ENCODE results near the gene MAGEF1. TPM values are rescaled to one million over a fixed set of nuclear protein-coding genes. Genes with fewer than 3 reads are reported as not detected.
A peak's percentile ranks its signal among the peaks of the same experiment; 100 is the strongest.

Gene MAGEF1
- total RNA-seq, 2 experiments from 2014 or later: 5.8 to 6.1 TPM

- no peaks in the 10 kb centered on the region for H3K4me1 ChIP-seq (ENCODE audit: insufficient read depth, low read length)
- H3K4me1 Mint-ChIP-seq (ENCODE audit: low read depth): no peaks in the 10 kb centered on the region
- peaks cover 0 to 9% of the 10 kb centered on the region in 2 experiments for H3K9me3 ChIP-seq (ENCODE audit: control insufficient read depth in 1 of 2, insufficient read depth in 1 of 2, low read length in 2 of 2)
- DNase-seq: peak in 3 of 14 experiments; percentile 13 to 24 (median 20)
- no peaks in the 10 kb centered on the region for H3K36me3 Mint-ChIP-seq (ENCODE audit: low read depth)
- H3K27ac Mint-ChIP-seq: no peak overlapping the region
- no peaks in the 10 kb centered on the region for H3K27me3 Mint-ChIP-seq
- CTCF ChIA-PET: no interaction called here
- no peak overlapping the region for H3K4me3 Mint-ChIP-seq
- POLR2A ChIA-PET: no interaction called here
- intact Hi-C loops (cut with DNase I, micrococcal nuclease): no loop called here
- no peak overlapping the region for H3K4me3 ChIP-seq (ENCODE audit: low read length)
- H3K27me3 ChIP-seq (ENCODE audit: control insufficient read depth in 1 of 2, insufficient read depth in 2 of 2, low read length in 2 of 2): peaks cover 0 to 2% of the 10 kb centered on the region in 2 experiments
- no peak for ATAC-seq (ENCODE audit: poor library complexity)
- no peak overlapping the region for H3K27ac ChIP-seq (ENCODE audit: low read depth in 1 of 2, low read length in 2 of 2)
- H3K9me3 Mint-ChIP-seq: no peaks in the 10 kb centered on the region
- no peak for TF ChIP-seq CTCF (IDR thresholded peaks at IDR 0.05)
- no peaks in the 10 kb centered on the region for H3K36me3 ChIP-seq (ENCODE audit: insufficient read depth, low read length)
These were observed 24.4 kb downstream of the MAGEF1 start for GRCh38 chr3:184687363-184688015.

DNA sequence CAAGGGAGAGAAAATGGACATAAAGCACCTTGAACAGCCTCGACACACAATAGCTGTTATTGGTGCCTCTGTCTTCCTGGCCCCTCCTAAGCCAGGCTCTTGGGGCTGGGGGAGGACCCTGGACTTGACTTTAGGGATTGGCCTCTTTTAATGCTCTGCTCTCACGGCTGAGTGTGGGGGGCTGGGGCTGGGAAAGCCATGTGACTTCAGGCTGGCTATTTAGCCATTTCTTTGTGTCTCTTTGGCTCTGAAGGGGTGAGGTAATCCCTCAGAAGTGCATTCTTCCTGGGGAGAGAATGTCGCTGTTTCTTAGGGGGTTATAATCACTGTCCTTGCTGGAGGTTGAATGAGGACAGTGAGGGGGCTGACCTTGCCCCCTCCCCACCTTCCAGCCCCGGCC lies 26.2 kb downstream of the MAGEF1 start:
- Mint-ChIP-seq H3K4me1 (ENCODE audit: low read depth) (no peaks in the 10 kb centered on the region), H3K27ac (no peak overlapping the region), H3K36me3 (ENCODE audit: low read depth) (no peaks in the 10 kb centered on the region), H3K4me3 (no peak overlapping the region), H3K9me3 (no peaks in the 10 kb centered on the region), H3K27me3 (no peaks in the 10 kb centered on the region)
- no peaks in the 10 kb centered on the region for H3K4me1 ChIP-seq (ENCODE audit: insufficient read depth, low read length)
- no peaks in the 10 kb centered on the region for H3K27me3 ChIP-seq (ENCODE audit: control insufficient read depth in 1 of 2, insufficient read depth in 2 of 2, low read length in 2 of 2)
- no peak overlapping the region for H3K4me3 ChIP-seq (ENCODE audit: low read length)
- H3K9me3 ChIP-seq (ENCODE audit: control insufficient read depth in 1 of 2, insufficient read depth in 1 of 2, low read length in 2 of 2): peaks cover 0 to 9% of the 10 kb centered on the region in 2 experiments
- no peaks in the 10 kb centered on the region for H3K36me3 ChIP-seq (ENCODE audit: insufficient read depth, low read length)
- CTCF ChIA-PET: no interaction called here
- POLR2A ChIA-PET: no interaction called here
- DNase-seq: no peak
- TF ChIP-seq CTCF (IDR thresholded peaks at IDR 0.05): no peak
- no peak overlapping the region for H3K27ac ChIP-seq (ENCODE audit: low read depth in 1 of 2, low read length in 2 of 2)
- intact Hi-C loops (cut with DNase I, micrococcal nuclease): no loop called here
- ATAC-seq (ENCODE audit: poor library complexity): no peak

DNA sequence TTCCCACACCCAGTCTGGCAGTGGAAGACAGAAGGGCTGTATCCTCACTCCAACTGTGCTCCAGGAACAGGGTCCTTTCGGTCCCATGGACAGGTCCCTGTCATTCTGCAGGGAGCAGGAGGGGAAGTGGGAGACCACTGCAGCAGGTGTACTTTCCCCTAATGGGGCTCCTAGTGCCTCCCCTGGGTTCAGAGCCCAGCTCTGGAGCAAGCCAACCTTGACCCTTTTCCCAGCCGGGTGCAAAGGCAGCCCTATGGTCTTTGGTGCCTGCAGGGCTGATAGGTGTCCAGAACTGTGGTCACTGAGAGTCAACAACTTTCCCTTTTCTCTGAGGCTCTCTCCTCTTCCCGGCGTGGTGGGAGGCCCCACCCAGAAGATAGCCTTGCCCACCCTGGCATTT lies 26.8 kb downstream of the MAGEF1 start:
- H3K4me3 ChIP-seq (ENCODE audit: low read length): no peak overlapping the region
- no peaks in the 10 kb centered on the region for H3K27me3 ChIP-seq (ENCODE audit: control insufficient read depth in 1 of 2, insufficient read depth in 2 of 2, low read length in 2 of 2)
- no peaks in the 10 kb centered on the region for H3K4me1 Mint-ChIP-seq (ENCODE audit: low read depth)
- H3K27me3 Mint-ChIP-seq: no peaks in the 10 kb centered on the region
- H3K9me3 ChIP-seq (ENCODE audit: control insufficient read depth in 1 of 2, insufficient read depth in 1 of 2, low read length in 2 of 2): peaks cover 0 to 9% of the 10 kb centered on the region in 2 experiments
- intact Hi-C loops (cut with DNase I, micrococcal nuclease): no loop called here
- H3K4me3 Mint-ChIP-seq: no peak overlapping the region
- no peak for DNase-seq
- no peak for ATAC-seq (ENCODE audit: poor library complexity)
- H3K27ac ChIP-seq (ENCODE audit: low read depth in 1 of 2, low read length in 2 of 2): no peak overlapping the region
- TF ChIP-seq CTCF (IDR thresholded peaks at IDR 0.05): no peak
- H3K27ac Mint-ChIP-seq: no peak overlapping the region
- H3K36me3 ChIP-seq (ENCODE audit: insufficient read depth, low read length): no peaks in the 10 kb centered on the region
- ChIA-PET POLR2A (no interaction called here), CTCF (no interaction called here)
- H3K9me3 Mint-ChIP-seq: no peaks in the 10 kb centered on the region
- H3K4me1 ChIP-seq (ENCODE audit: insufficient read depth, low read length): no peaks in the 10 kb centered on the region
- H3K36me3 Mint-ChIP-seq (ENCODE audit: low read depth): no peaks in the 10 kb centered on the region
